ENCODE measurements around the gene CAPN6. TPM values are rescaled to one million over a fixed set of nuclear protein-coding genes. Genes with fewer than 3 reads are reported as not detected.

CAPN6 gene, protein sequence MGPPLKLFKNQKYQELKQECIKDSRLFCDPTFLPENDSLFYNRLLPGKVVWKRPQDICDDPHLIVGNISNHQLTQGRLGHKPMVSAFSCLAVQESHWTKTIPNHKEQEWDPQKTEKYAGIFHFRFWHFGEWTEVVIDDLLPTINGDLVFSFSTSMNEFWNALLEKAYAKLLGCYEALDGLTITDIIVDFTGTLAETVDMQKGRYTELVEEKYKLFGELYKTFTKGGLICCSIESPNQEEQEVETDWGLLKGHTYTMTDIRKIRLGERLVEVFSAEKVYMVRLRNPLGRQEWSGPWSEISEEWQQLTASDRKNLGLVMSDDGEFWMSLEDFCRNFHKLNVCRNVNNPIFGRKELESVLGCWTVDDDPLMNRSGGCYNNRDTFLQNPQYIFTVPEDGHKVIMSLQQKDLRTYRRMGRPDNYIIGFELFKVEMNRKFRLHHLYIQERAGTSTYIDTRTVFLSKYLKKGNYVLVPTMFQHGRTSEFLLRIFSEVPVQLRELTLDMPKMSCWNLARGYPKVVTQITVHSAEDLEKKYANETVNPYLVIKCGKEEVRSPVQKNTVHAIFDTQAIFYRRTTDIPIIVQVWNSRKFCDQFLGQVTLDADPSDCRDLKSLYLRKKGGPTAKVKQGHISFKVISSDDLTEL
- total RNA-seq: not detected

DNA sequence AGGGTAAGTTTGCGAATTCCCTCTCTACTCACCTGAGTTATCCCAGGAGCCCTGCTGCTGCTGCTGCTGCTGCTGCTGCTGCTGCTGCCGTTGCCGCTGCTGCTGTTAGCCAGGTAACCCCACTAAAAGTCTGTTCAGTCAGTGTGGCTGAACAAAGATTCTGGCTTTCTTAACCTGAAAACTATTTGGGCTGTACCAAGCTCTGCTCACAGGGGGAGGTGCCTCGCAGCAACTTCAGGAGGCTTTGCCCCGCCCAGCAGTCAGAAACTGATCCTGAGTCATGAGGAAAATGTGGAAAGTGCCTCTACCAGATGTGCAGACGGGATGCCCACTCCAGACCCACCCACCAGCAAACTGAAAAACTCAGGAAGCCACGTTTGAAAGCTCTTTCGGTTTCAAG, at the start of gene CAPN6:
CAPN6 (minus strand) TSS at position 145 of the 400 bp plus-strand sequence. CDS start 6,547 bp downstream, outside the sequence.
- Mint-ChIP-seq H3K4me3 (no peak within 1 kb of the TSS), H3K27me3 (ENCODE audit: low read depth) (peaks cover 3% of the 10 kb centered on the region), H3K27ac (no peak within 1 kb of the TSS), H3K4me1 (ENCODE audit: low read depth) (no peaks in the 10 kb centered on the region), H3K36me3 (ENCODE audit: low read depth) (no peaks in the 10 kb centered on the region), H3K9me3 (no peaks in the 10 kb centered on the region)
- CTCF ChIA-PET: no interaction called here
- DNase-seq: no peak
- intact Hi-C loops (cut with micrococcal nuclease): no loop called here

DNA sequence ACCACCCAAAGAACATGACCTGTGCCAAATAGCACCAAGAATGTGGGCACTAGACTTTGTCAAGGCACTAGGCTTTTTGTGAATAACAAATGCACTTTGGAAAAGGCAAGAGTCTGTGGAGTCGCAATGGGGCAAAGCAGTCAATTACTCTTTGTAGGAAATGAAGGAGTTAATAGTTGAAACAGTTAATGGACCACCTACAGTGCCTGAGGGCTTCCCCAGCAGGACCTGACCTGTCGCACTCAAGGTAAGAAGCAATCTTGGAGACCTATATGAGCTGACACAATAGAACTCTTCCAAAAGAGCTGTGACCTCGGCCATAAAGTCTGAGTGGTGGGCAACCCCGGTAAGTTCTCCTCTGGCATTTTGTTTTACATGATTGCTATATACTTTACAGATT, 49.2 kb upstream of the CAPN6 start:
- no peak for DNase-seq
- no peak overlapping the region for H3K27ac Mint-ChIP-seq
- H3K9me3 Mint-ChIP-seq: no peaks in the 10 kb centered on the region
- CTCF ChIA-PET: no interaction called here
- no peaks in the 10 kb centered on the region for H3K4me1 Mint-ChIP-seq (ENCODE audit: low read depth)
- no peak overlapping the region for H3K4me3 Mint-ChIP-seq
- H3K27me3 Mint-ChIP-seq (ENCODE audit: low read depth): no peaks in the 10 kb centered on the region
- intact Hi-C loops (cut with micrococcal nuclease): no loop called here
- H3K36me3 Mint-ChIP-seq (ENCODE audit: low read depth): no peaks in the 10 kb centered on the region

DNA sequence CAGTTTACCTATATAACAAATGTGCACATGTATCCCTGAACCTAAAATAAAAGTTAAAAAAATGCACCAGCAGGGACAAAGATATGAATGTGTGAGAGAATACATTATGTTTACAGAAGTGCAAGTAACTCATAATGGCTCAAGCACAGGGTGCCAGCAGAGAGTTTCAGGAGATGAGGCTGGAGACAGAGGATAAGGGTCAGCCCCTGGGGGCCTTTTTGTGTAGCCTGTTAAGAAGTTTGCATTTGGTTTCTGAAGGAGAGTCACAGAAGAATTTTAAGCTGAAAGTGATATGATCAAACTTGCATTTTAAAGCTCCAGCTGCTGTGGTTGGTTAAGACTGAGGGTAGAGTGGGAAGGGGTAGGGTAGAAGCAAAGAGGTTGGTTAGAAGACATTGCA, 48.6 kb upstream of the CAPN6 start:
- no peaks in the 10 kb centered on the region for H3K9me3 Mint-ChIP-seq
- no peaks in the 10 kb centered on the region for H3K36me3 Mint-ChIP-seq (ENCODE audit: low read depth)
- H3K27ac Mint-ChIP-seq: no peak overlapping the region
- intact Hi-C loops (cut with micrococcal nuclease): no loop called here
- H3K27me3 Mint-ChIP-seq (ENCODE audit: low read depth): no peaks in the 10 kb centered on the region
- H3K4me1 Mint-ChIP-seq (ENCODE audit: low read depth): no peaks in the 10 kb centered on the region
- DNase-seq: no peak
- no peak overlapping the region for H3K4me3 Mint-ChIP-seq
- CTCF ChIA-PET: no interaction called here

DNA sequence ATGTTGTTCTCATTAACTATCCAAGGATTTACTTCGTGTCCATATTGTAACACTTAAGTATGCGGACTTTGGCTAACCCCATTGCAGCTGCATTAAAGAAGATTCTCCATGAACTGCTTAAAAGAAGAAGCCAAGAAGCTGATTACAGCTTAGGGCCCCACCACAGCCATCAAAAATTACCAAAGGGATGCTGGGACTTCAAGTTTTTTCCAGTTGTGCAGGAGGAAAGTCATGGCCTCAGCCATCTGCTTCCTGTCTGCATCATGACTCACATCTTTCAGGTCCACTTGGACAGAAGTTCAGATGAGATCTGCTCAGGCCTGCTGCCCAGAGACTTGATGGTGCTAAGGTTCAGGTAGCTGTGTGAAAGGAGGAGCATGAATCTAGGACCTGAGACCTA, 38.8 kb upstream of the CAPN6 start:
- no peak for DNase-seq
- no peak overlapping the region for H3K27ac Mint-ChIP-seq
- no peaks in the 10 kb centered on the region for H3K36me3 Mint-ChIP-seq (ENCODE audit: low read depth)
- intact Hi-C loops (cut with micrococcal nuclease): no loop called here
- CTCF ChIA-PET: no interaction called here
- H3K4me3 Mint-ChIP-seq: no peak overlapping the region
- peaks cover 2% of the 10 kb centered on the region for H3K27me3 Mint-ChIP-seq (ENCODE audit: low read depth)
- no peaks in the 10 kb centered on the region for H3K4me1 Mint-ChIP-seq (ENCODE audit: low read depth)
- no peaks in the 10 kb centered on the region for H3K9me3 Mint-ChIP-seq

DNA sequence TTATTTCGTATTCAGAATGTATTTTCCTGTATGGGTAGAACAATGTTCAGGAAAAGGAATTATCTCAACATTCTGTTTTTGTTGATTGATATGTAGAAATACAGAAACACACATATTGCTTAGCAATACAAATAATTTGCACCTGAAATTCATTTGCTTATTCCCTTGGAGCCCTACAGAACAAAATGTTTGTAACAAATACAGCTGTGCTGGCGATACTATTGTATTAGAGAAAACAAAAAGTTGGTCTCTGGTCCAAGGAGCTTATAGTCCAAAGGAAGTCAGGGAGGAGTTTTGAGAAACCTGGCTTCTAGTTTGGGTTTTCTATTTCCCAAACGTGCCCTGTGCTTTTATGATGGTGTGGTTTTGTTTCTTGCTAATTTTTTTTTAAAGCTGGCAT, 37.8 kb upstream of the CAPN6 start:
- no peak overlapping the region for H3K27ac Mint-ChIP-seq
- no peaks in the 10 kb centered on the region for H3K36me3 Mint-ChIP-seq (ENCODE audit: low read depth)
- peaks cover 2% of the 10 kb centered on the region for H3K27me3 Mint-ChIP-seq (ENCODE audit: low read depth)
- intact Hi-C loops (cut with micrococcal nuclease): no loop called here
- no peaks in the 10 kb centered on the region for H3K9me3 Mint-ChIP-seq
- DNase-seq: no peak
- H3K4me3 Mint-ChIP-seq: no peak overlapping the region
- CTCF ChIA-PET: no interaction called here
- no peaks in the 10 kb centered on the region for H3K4me1 Mint-ChIP-seq (ENCODE audit: low read depth)

DNA sequence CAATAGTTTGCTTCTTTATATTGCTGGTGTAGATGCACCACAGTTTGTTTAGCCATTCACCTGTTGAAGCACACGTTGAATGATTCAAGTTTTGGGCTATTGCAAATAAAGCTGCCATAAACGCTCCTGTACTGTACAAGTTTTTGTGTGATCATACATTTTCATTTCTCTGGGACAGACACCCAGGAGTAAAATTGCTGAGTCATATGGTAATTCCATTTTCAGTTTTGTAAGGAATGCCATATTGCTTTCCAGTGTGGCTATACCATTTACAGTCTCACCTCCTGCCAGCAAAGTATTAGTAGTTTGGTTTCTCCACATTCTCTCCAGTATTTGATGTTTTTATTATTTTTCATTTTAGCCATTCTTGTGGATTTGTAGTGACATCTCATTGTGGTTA, 32.0 kb upstream of the CAPN6 start:
- Mint-ChIP-seq H3K36me3 (ENCODE audit: low read depth) (no peaks in the 10 kb centered on the region), H3K4me3 (no peak overlapping the region), H3K27ac (no peak overlapping the region), H3K4me1 (ENCODE audit: low read depth) (no peaks in the 10 kb centered on the region), H3K27me3 (ENCODE audit: low read depth) (peaks cover 2% of the 10 kb centered on the region), H3K9me3 (no peaks in the 10 kb centered on the region)
- no peak for DNase-seq
- CTCF ChIA-PET: interaction anchor here (0.6 kb wide), 1 partner anchor 975 kb away, joined by 3 read pairs; no protein-coding TSS in a partner anchor
- intact Hi-C loops (cut with micrococcal nuclease): no loop called here

DNA sequence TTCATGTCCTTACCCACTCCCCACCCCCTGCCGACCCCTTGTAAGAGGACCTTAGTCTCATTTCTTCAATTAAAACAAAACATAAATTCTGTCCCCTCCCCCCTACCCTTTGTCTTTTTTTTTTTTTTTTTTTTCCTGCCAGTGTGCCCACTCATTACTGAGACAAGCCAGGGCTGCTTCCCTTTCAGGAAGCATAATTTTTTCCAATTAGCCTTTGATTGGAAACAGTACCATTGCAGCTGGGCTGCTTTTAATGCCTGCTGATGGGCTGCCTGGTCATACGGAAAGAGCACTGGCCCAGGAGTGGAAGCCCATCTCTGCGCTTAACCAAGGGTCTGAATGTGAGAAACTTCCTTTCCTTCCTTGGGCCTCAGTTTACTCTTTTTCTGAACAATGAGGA, 18.6 kb upstream of the CAPN6 start:
- no peak for DNase-seq
- H3K4me3 Mint-ChIP-seq: no peak overlapping the region
- no peak overlapping the region for H3K27ac Mint-ChIP-seq
- intact Hi-C loops (cut with micrococcal nuclease): no loop called here
- no peaks in the 10 kb centered on the region for H3K36me3 Mint-ChIP-seq (ENCODE audit: low read depth)
- H3K27me3 Mint-ChIP-seq (ENCODE audit: low read depth): no peaks in the 10 kb centered on the region
- H3K4me1 Mint-ChIP-seq (ENCODE audit: low read depth): no peaks in the 10 kb centered on the region
- no peaks in the 10 kb centered on the region for H3K9me3 Mint-ChIP-seq
- CTCF ChIA-PET: no interaction called here

DNA sequence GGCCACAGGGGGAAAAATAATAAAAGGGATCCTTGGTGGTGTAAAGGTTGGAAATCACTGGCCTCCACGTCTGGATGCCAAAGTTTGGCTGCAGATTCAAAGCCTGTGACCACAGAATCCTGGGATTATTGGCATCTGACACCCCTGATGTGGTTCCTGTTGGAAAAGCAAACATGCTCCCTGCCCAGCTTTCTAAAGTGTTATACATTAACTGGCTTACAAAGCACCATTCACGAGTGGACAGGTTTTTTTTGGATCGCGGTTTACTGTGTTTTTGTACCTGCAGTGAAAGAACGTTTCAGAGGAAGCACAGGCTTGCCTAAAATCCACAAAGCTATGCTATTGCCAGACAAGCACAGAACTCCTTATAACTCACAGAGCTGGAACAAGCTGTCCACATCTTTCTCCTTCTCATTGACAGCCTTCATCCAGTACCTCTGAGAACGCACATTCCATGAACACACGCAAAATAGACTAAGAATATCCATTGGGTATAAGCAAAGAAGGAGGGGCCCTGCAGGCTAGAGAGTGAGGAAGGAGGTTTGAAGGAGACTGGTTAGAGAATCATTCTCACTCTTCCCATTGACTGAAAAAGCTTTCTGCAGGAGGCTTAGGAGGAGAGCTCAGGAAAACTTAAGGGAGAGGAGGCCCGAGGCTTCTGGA, 14.5 kb upstream of the CAPN6 start:
- Mint-ChIP-seq H3K4me3 (no peak overlapping the region), H3K36me3 (ENCODE audit: low read depth) (no peaks in the 10 kb centered on the region), H3K27ac (no peak overlapping the region), H3K27me3 (ENCODE audit: low read depth) (no peaks in the 10 kb centered on the region), H3K4me1 (ENCODE audit: low read depth) (no peaks in the 10 kb centered on the region), H3K9me3 (no peaks in the 10 kb centered on the region)
- DNase-seq: no peak
- intact Hi-C loops (cut with micrococcal nuclease): no loop called here
- CTCF ChIA-PET: no interaction called here

DNA sequence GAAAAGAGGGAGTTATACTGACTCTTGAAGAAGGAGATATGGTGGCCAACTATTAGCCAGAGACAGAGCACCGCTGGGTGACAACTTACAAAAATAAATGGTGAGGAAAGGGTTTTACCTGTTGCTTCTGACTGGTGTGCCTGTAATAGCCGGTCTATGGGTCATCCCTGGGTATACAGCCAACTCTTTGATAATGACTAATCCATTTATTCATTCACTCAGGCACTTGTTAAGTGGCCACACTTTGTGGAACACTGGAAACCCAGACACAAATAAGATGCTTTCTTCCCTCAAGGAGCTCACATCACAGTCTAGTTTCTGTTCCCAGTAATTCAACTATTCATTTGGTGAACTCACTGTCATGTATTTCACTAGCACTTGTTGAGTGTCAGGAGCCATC, 13.2 kb upstream of the CAPN6 start:
- H3K27me3 Mint-ChIP-seq (ENCODE audit: low read depth): no peaks in the 10 kb centered on the region
- intact Hi-C loops (cut with micrococcal nuclease): no loop called here
- no peaks in the 10 kb centered on the region for H3K36me3 Mint-ChIP-seq (ENCODE audit: low read depth)
- H3K4me3 Mint-ChIP-seq: no peak overlapping the region
- no peaks in the 10 kb centered on the region for H3K4me1 Mint-ChIP-seq (ENCODE audit: low read depth)
- no peak overlapping the region for H3K27ac Mint-ChIP-seq
- CTCF ChIA-PET: no interaction called here
- DNase-seq: no peak
- H3K9me3 Mint-ChIP-seq: no peaks in the 10 kb centered on the region

DNA sequence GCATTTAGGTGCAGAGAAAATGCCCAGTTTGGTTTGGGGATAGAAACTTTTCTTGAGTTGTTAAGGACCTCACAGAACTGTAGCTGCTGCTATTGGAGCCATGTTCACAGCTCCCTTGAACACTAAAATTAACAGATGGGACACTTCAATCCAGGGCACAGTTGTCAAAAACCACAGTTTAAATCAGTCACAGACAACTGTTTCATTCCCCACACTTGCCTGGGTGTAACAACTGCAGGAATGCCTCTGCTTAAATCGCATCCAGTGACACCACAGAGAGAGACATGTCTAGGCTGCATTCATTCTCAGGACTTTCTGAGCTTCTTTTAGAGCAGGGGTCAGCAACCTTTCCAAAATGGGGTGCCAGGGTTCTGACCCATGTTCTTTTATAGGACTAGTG, 12.7 kb upstream of the CAPN6 start:
- intact Hi-C loops (cut with micrococcal nuclease): no loop called here
- no peaks in the 10 kb centered on the region for H3K36me3 Mint-ChIP-seq (ENCODE audit: low read depth)
- H3K9me3 Mint-ChIP-seq: no peaks in the 10 kb centered on the region
- CTCF ChIA-PET: no interaction called here
- H3K4me1 Mint-ChIP-seq (ENCODE audit: low read depth): no peaks in the 10 kb centered on the region
- no peaks in the 10 kb centered on the region for H3K27me3 Mint-ChIP-seq (ENCODE audit: low read depth)
- no peak overlapping the region for H3K27ac Mint-ChIP-seq
- DNase-seq: no peak
- no peak overlapping the region for H3K4me3 Mint-ChIP-seq

DNA sequence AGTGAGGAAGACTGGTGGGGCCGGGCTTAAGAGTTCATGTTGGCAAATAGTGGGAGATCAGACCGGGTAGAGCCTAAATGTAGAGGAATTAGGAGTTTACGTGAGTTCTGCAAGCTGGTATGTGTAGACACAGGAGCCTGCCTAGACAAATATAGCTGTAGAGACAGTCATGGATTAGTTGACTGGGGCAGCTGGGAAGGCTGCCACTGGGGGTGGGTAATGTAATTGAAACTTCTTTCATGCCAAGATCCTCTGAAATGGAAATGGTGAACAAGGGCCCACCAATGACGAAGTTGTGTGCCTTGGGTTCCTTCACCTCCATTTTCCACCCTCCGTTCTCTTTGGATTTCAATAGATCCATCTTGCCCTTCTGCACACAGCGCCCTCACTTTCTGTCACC, 11.9 kb upstream of the CAPN6 start:
- H3K36me3 Mint-ChIP-seq (ENCODE audit: low read depth): no peaks in the 10 kb centered on the region
- CTCF ChIA-PET: no interaction called here

DNA sequence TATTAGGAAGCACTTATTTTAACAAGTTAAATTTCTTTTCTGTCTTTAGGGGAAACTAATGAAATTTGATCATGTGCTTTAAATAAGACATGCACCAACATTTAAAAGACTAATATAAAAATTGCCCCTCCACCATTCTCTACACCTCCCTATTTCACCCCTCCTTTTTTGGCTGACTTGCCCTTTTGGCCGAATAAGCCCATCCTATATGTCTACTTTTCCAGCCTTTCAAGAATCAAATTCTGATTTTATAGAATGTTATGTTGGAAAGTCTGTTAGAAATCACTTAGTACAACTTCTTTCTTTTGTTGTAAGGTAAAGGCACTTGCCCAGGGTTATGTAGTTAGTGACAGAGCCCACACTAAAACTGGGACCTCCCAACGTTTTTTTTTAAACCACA, 1.8 kb downstream of the CAPN6 start:
- H3K36me3 Mint-ChIP-seq (ENCODE audit: low read depth): no peaks in the 10 kb centered on the region
- H3K27me3 Mint-ChIP-seq (ENCODE audit: low read depth): no peaks in the 10 kb centered on the region
- H3K4me3 Mint-ChIP-seq: no peak overlapping the region
- CTCF ChIA-PET: no interaction called here
- DNase-seq: no peak
- intact Hi-C loops (cut with micrococcal nuclease): no loop called here
- no peak overlapping the region for H3K27ac Mint-ChIP-seq
- H3K4me1 Mint-ChIP-seq (ENCODE audit: low read depth): no peaks in the 10 kb centered on the region
- H3K9me3 Mint-ChIP-seq: no peaks in the 10 kb centered on the region

More for the DNA sequence above, 11.9 kb upstream of the CAPN6 start:
- no peaks in the 10 kb centered on the region for H3K4me1 Mint-ChIP-seq (ENCODE audit: low read depth)
- no peak overlapping the region for H3K4me3 Mint-ChIP-seq
- intact Hi-C loops (cut with micrococcal nuclease): no loop called here
- H3K27me3 Mint-ChIP-seq (ENCODE audit: low read depth): no peaks in the 10 kb centered on the region
- DNase-seq: no peak
- H3K27ac Mint-ChIP-seq: no peak overlapping the region
- no peaks in the 10 kb centered on the region for H3K9me3 Mint-ChIP-seq

DNA sequence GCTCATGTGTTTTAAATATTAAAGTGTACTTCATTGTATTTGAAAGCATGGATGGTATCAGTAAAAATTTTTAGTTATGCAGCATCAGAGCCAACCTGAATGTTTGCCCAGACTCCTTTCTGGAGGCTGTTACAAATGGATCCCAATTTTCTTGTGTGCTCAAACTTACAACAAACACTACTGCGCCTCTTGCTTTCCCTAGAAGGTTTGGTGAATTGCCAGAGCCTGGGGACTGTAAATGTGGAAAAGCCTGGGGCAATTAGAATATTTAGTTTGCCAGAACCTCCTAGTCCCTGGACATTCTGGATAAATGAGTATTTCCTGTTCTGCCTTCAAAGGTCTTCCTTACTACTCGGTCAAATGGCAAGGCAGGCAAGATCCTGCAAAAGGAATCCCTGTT, 4.8 kb downstream of the CAPN6 start:
- no peak for DNase-seq
- Mint-ChIP-seq H3K9me3 (no peaks in the 10 kb centered on the region), H3K36me3 (ENCODE audit: low read depth) (no peaks in the 10 kb centered on the region), H3K27me3 (ENCODE audit: low read depth) (no peaks in the 10 kb centered on the region), H3K27ac (no peak overlapping the region), H3K4me1 (ENCODE audit: low read depth) (no peaks in the 10 kb centered on the region), H3K4me3 (no peak overlapping the region)
- intact Hi-C loops (cut with micrococcal nuclease): no loop called here
- CTCF ChIA-PET: no interaction called here
